ENCODE measurements around the gene PLOD1. TPM values are rescaled to one million over a fixed set of nuclear protein-coding genes. Genes with fewer than 3 reads are reported as not detected.

The PLOD1 gene
- total and polyA plus RNA-seq, 4 donors: 33.5 to 112 (median 79.1) TPM

- Histone ChIP-seq H3K4me3 (no peak overlapping the region), H3K36me3 (ENCODE audit: control insufficient read depth in 4 of 4, insufficient read depth in 4 of 4, low read length in 4 of 4) (no peaks in the 10 kb centered on the region), H3K9me3 (ENCODE audit: control insufficient read depth in 4 of 4, insufficient read depth in 3 of 4, low read length in 3 of 4) (no peaks in the 10 kb centered on the region), H3K4me1 (ENCODE audit: control insufficient read depth in 5 of 5, insufficient read depth in 5 of 5, low read length in 5 of 5) (no peaks in the 10 kb centered on the region), H3K27ac (ENCODE audit: low read depth in 1 of 2, low read length in 1 of 2) (no peak overlapping the region), H3K27me3 (ENCODE audit: control insufficient read depth in 3 of 3, insufficient read depth in 3 of 3, low read length in 2 of 3) (peaks cover 0 to 5% (median 0%) of the 10 kb centered on the region in 3 donors), H3K9ac (ENCODE audit: insufficient read depth in 1 of 2, low read length in 2 of 2) (no peak overlapping the region)
- DNase-seq (no peak), ATAC-seq (ENCODE audit: insufficient read depth, low FRiP score) (no peak)
- TF ChIP-seq, protein P1, sequence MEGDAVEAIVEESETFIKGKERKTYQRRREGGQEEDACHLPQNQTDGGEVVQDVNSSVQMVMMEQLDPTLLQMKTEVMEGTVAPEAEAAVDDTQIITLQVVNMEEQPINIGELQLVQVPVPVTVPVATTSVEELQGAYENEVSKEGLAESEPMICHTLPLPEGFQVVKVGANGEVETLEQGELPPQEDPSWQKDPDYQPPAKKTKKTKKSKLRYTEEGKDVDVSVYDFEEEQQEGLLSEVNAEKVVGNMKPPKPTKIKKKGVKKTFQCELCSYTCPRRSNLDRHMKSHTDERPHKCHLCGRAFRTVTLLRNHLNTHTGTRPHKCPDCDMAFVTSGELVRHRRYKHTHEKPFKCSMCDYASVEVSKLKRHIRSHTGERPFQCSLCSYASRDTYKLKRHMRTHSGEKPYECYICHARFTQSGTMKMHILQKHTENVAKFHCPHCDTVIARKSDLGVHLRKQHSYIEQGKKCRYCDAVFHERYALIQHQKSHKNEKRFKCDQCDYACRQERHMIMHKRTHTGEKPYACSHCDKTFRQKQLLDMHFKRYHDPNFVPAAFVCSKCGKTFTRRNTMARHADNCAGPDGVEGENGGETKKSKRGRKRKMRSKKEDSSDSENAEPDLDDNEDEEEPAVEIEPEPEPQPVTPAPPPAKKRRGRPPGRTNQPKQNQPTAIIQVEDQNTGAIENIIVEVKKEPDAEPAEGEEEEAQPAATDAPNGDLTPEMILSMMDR (IDR thresholded peaks at IDR 0.05; ENCODE audit: control extremely low read depth, extremely low read depth): no peak
- 95 to 97% methylated on average over 5 of the region's 5 CpGs for WGBS, 2 donors
These were observed 29.5 kb upstream of the PLOD1 start for GRCh38 chr1:11904978-11905377.

GRCh38 chr1:11906870-11907269 is 27.6 kb upstream of the PLOD1 start:
- DNase-seq (no peak), ATAC-seq (ENCODE audit: insufficient read depth, low FRiP score) (no peak)
- Histone ChIP-seq H3K27me3 (ENCODE audit: control insufficient read depth in 3 of 3, insufficient read depth in 3 of 3, low read length in 2 of 3) (no peaks in the 10 kb centered on the region), H3K27ac (ENCODE audit: low read depth in 1 of 2, low read length in 1 of 2) (no peak overlapping the region), H3K4me1 (ENCODE audit: control insufficient read depth in 5 of 5, insufficient read depth in 5 of 5, low read length in 5 of 5) (no peaks in the 10 kb centered on the region), H3K9me3 (ENCODE audit: control insufficient read depth in 4 of 4, insufficient read depth in 3 of 4, low read length in 3 of 4) (no peaks in the 10 kb centered on the region), H3K36me3 (ENCODE audit: control insufficient read depth in 4 of 4, insufficient read depth in 4 of 4, low read length in 4 of 4) (no peaks in the 10 kb centered on the region), H3K9ac (ENCODE audit: insufficient read depth in 1 of 2, low read length in 2 of 2) (no peak overlapping the region), H3K4me3 (no peak overlapping the region)
- TF ChIP-seq, protein P1 (IDR thresholded peaks at IDR 0.05; ENCODE audit: control extremely low read depth, extremely low read depth): no peak
- 71 to 74% methylated on average over 9 to 10 of the region's 10 CpGs for WGBS, 2 donors

- peak overlapping the region; percentile 58 to 98 for H3K9ac ChIP-seq (ENCODE audit: insufficient read depth in 1 of 2, low read length in 2 of 2)
- no peaks in the 10 kb centered on the region for H3K9me3 ChIP-seq (ENCODE audit: control insufficient read depth in 4 of 4, insufficient read depth in 3 of 4, low read length in 3 of 4)
- no peaks in the 10 kb centered on the region for H3K4me1 ChIP-seq (ENCODE audit: control insufficient read depth in 5 of 5, insufficient read depth in 5 of 5, low read length in 5 of 5)
- no peak overlapping the region for H3K4me3 ChIP-seq
- DNase-seq: peak; percentile 98 to 99 (median 98)
- H3K27me3 ChIP-seq (ENCODE audit: control insufficient read depth in 3 of 3, insufficient read depth in 3 of 3, low read length in 2 of 3): no peaks in the 10 kb centered on the region
- peak; percentile 82 for ATAC-seq (ENCODE audit: insufficient read depth, low FRiP score)
- no peaks in the 10 kb centered on the region for H3K36me3 ChIP-seq (ENCODE audit: control insufficient read depth in 4 of 4, insufficient read depth in 4 of 4, low read length in 4 of 4)
- H3K27ac ChIP-seq (ENCODE audit: low read depth in 1 of 2, low read length in 1 of 2): peak overlapping the region; percentile 93 to 97
- WGBS, 2 donors: 16% methylated on average over 19 of the region's 19 CpGs
- TF ChIP-seq, protein P1 (IDR thresholded peaks at IDR 0.05; ENCODE audit: control extremely low read depth, extremely low read depth): peak; percentile 84
These were observed 27.0 kb upstream of the PLOD1 start for GRCh38 chr1:11907275-11908094.

Data from lung (tissue), 12 donors.